Vagina (tissue), 2 donors: ENCODE measurements around the gene LY6G5B.

Source experiments
- CTCF ChIP-seq, 3 experiments: fragments of 450-650 bp in 2 of 3; fragments of 200-600 bp in 1 of 3; sonication (generic) in 1 of 3; IDR thresholded peaks; one replicate each; pipeline ENCODE4 v1.5.1; 2017 to 2019; ENCODE audit warnings: antibody characterized with exemption in 3 of 3, mild to moderate bottlenecking in 2 of 3, moderate library complexity in 2 of 3
- POLR2A ChIP-seq, 2 donors: fragments of 450-650 bp; IDR thresholded peaks; one replicate each; pipeline ENCODE4 v1.6.1; 2017; ENCODE audit warnings: antibody characterized with exemption in 2 of 2, mild to moderate bottlenecking in 2 of 2, moderate library complexity in 2 of 2

GRCh38 chr6:31713465-31713864, 43.7 kb downstream of the LY6G5B start:
- TF ChIP-seq CTCF (IDR thresholded peaks at IDR 0.05) (no peak), POLR2A (IDR thresholded peaks at IDR 0.05) (no peak)
